SK-N-SH (cell line): Measurements from ENCODE around the gene SEC14L5.

Experiments
- CTCF ChIP-seq: fragments of 200-600 bp; sonication (generic); IDR thresholded peaks from 2 replicates; pipeline ENCODE4 v1.6.1; 2017; ENCODE audit warnings: antibody characterized with exemption, mild to moderate bottlenecking, moderate library complexity
- JUND ChIP-seq: IDR thresholded peaks from 2 replicates; pipeline ENCODE4 v1.4.0; 2012
- MAX ChIP-seq: IDR thresholded peaks from 2 replicates; pipeline ENCODE4 v1.4.0; 2012; ENCODE audit warnings: low read depth
- POLR2AphosphoS5 ChIP-seq: IDR thresholded peaks from 2 replicates; pipeline ENCODE4 v1.6.1; 2012; ENCODE audit warnings: low read depth, low read length
- RAD21 ChIP-seq: IDR thresholded peaks from 2 replicates; pipeline ENCODE4 v1.6.1; 2012; ENCODE audit warnings: mild to moderate bottlenecking, low read length
- TAF1 ChIP-seq: IDR thresholded peaks from 2 replicates; pipeline ENCODE4 v1.6.1; 2012; ENCODE audit warnings: low read depth, mild to moderate bottlenecking, low read length, moderate library complexity, borderline replicate concordance
- TCF12 ChIP-seq: IDR thresholded peaks from 2 replicates; pipeline ENCODE4 v1.4.0; 2012
- YY1 ChIP-seq: IDR thresholded peaks from 2 replicates; pipeline ENCODE4 v1.4.0; 2012; ENCODE audit warnings: low read depth, mild to moderate bottlenecking

GRCh38 chr16:4913130-4913773, 44.9 kb upstream of the SEC14L5 start:
- no peak for TF ChIP-seq RAD21
- no peak for TF ChIP-seq JUND
- TF ChIP-seq TCF12 = no peak
- no peak for TF ChIP-seq MAX
- no peak for TF ChIP-seq CTCF
- TF ChIP-seq POLR2AphosphoS5 = no peak
- no peak for TF ChIP-seq TAF1
- TF ChIP-seq YY1 = no peak
